NCI-H748 (cell line): Measurements from ENCODE around the gene MRPS25.
"Not testable (repeated sequence)": the region's sequence is repeated elsewhere in the genome, so short reads cannot be mapped to it uniquely, and the experiment has no call there.

Experiments
- DNase-seq: peaks from one replicate; lab custom pipeline; 2025; ENCODE audit not compliant: unreplicated experiment; lab: John Stamatoyannopoulos, UW

The MRPS25 gene

GRCh38 chr3:15044326-15044725 is 20.8 kb downstream of the MRPS25 start:
- no peak for DNase-seq

DNA sequence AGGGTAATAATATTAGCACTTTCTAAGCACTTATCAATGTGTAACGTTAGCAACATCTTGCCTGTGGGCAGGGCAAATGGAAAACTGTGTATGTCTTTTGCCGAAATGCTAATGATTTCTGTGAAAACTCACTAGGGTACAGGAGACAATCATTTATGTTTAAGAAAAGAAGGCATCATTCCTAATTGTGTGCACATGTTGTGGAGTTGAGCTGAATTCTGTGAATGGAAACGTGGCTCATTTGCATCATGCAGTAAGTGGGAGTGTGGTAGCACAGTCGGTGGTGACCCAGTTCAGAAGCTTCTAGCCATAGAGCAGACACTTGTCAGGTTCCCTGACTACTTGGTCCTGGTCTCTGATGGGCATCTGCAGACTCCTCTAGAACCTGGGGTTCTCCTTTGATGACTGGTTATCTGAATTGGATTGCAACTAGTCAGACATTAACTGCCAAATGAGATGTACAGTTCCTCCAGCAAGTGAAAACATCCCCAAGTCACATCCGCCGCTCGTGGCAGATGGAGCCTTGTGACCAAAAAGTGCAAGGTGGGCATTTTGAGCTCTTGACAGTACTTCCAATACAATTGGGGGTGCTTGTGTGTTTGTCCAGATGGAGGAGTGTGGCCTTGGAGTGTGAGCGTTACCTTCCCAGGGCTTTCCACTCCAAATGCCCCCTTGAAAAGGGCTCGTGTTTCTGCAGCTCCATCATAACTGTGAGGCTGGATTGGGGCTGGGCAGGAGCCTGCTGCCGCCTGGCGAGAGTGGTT is 21.5 kb downstream of the MRPS25 start:
- DNase-seq, result no peak

DNA sequence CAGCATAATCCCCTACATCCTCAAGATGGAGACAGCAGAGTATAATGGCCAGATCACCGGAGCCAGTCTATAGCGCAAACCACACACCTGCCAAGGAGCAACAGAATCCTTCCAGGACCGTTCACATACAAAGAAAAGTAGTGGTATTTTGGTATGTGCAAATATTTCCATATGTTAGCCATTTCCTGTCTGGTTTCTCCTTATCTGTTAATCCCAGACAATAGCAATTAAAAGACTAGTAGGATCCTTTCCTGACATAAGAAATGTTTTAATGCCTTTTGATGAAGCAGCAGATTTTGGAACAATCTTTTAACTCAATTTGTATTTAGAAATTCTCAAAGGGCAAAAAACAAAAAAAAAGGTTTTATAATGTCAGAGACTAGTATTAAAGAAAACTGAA is 22.2 kb downstream of the MRPS25 start:
- no peak for DNase-seq

- DNase-seq, result no peak
These were observed 23.2 kb downstream of the MRPS25 start for GRCh38 chr3:15041950-15042349.

- DNase-seq, result no peak
These were observed 24.3 kb downstream of the MRPS25 start for GRCh38 chr3:15040844-15041243.

GRCh38 chr3:15038306-15038705 is 26.8 kb downstream of the MRPS25 start:
- no peak for DNase-seq

DNA sequence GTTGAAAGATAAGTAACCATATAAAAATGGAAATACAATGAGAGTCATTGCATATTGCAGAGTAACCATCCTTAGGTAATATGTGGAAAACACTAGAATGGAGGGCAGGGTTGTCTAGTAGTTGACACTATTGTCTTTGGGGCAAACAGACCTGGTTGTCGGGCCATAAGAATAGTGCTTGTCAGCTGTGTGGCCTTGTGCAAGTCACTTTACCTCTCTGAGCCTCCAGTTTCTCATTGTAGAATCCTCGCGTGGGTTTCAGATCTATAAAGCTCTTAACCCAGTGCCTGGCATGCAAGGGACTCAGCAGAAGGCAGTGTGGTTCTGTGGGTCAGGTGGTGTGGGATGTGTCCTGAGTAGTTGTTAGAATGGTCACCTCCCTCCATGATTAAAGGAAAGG is 32.0 kb downstream of the MRPS25 start:
- DNase-seq, result no peak

GRCh38 chr3:15032650-15033049 is 32.5 kb downstream of the MRPS25 start:
- DNase-seq, result no peak

GRCh38 chr3:15029625-15030024 is 35.5 kb downstream of the MRPS25 start:
- no peak for DNase-seq

- DNase-seq, result no peak
These were observed 41.4 kb downstream of the MRPS25 start for GRCh38 chr3:15023719-15024118.

DNA sequence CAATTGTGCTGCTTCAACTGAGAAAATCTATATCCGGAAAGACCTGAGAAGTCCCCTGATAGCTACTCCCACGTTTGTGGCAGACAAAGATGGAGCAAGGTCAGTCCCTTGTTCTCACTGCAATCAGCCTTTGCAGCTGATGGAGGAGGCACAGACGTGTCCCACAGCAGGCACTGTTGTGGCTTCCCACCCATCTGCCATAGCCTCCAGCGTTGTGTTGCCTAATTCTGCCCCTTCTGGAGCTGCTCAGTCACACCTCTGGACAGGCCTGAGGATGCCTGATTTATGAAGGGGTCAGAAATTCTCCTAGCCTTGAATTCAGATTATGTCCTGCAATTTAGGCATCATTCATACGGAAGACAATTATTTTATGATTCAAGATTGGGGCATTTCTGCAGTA is 41.9 kb downstream of the MRPS25 start:
- no peak for DNase-seq

DNA sequence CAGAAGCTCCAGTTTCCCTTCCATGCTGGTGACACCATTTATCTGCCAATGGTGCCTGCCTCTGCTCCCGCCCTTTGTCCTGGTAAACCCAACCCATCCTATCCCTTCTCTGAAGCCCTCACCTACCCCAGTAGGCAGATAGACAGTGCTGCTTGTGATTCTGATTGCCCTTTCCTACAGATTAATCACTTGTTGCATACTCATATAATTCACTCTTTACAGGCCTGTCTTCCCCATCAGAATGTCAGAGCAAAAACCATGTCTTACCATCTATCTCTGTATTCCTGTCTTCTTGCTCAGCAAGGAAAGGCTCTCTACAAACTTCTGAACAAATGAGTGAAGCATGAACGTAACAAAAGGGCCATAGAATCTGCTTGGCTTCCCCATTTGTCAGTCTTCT is 47.9 kb downstream of the MRPS25 start:
- DNase-seq, result no peak

GRCh38 chr3:15015456-15015855 is 49.7 kb downstream of the MRPS25 start:
- no peak for DNase-seq

DNA sequence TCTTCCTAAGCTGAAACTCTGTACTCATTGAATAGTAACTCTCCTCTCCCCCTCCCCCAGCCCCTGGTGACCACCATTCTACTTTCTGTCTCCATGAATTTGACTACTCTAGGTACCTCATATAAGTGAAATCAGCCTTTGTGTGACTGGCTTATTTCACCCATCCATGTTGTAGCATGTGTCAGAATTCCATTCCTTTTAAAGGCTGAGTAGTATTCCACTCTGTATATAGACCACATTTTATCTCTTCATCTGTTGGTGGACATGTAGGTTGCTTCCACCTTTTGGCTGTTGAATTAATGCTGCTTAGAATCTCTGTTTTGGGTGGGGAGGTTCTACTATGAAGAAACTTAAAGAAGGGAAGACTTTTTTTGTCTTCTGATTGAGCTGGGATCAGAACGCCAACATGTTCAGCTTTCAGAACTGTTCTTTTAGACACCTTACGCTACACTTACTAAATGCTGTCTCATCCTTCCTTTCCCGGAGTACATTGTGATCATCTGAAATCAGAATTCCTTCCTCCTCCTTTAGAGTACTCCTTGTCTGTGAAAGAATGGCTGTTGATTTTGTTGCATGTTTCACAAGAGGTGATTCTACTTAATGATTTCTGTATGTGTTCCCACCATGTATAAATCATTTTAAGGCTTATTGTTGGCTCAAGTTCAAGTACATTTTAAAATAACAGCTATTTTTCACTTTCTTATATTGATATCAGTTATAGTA is 50.3 kb downstream of the MRPS25 start:
- DNase-seq, result no peak

GRCh38 chr3:15011174-15011573 is 53.9 kb downstream of the MRPS25 start:
- DNase-seq, result no peak

GRCh38 chr3:15010664-15011063 is 54.5 kb downstream of the MRPS25 start:
- no peak for DNase-seq

DNA sequence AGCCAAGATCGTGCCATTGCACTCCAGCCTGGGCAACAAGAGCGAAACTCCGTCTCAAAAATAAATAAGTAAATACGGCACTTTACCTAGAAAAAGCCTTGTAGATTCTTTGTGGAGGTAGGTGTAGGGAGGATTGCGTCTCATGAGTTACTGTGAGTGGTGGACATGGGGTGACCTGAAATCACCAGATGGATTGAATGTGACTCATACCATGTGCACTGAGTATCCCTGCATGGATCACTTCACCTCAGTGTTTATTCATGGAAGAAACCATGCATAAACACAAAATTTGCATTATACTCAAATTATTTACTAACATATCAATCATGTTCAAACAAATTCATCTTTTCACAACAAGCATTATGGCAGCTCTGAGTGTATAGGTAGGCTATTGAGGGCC is 55.9 kb downstream of the MRPS25 start:
- no peak for DNase-seq

GRCh38 chr3:15007681-15008141 is 57.4 kb downstream of the MRPS25 start:
- DNase-seq, result no peak

DNA sequence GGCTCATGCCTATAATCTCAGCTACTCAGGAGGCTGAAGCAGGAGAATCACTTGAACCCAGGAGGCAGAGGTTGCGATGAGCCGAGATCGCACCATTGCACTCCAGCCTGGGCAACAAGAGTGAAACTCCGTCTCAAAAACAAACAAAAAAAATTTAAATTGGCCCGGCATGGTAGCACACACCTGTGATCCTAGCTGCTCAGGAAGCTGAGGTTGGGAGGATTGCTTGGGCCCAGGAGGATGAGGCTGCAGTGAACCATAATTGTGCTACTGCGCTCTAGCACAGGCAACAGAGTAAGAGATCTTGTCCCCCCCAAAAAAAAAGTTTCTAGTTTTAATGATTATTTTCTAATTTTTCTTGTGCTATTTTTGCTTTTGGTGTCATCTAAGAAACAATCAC is 65.9 kb downstream of the MRPS25 start:
- DNase-seq, result not testable (repeated sequence)
